HG02981 (cell line): ENCODE measurements around the gene CPNE4.

Experiments used
- ATAC-seq: cut with Tn5 transposase; IDR thresholded peaks from one replicate; pipeline ENCODE4 v1.9.1; 2021; ENCODE audit warnings: mild to moderate bottlenecking, moderate library complexity; ENCODE audit not compliant: unreplicated experiment

The CPNE4 gene

DNA sequence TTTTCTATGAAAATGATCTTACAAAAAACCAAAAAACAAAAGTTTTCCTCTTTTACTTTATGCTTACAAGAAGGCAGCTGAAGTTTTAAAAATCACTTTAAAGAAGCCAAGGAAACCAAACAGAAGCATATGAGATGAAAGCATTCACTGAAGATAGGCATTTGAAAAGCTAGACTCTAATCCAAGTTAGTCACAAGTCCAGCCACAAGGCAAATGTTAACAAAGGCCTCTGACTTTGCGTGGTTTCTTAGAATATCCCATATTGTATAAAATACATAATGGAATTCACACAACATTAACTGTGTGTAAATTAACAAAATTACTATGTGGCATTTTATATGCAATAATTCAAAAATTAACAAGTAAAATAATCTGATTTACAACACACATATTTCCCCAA lies 549.7 kb downstream of the CPNE4 start:
- no peak for ATAC-seq

DNA sequence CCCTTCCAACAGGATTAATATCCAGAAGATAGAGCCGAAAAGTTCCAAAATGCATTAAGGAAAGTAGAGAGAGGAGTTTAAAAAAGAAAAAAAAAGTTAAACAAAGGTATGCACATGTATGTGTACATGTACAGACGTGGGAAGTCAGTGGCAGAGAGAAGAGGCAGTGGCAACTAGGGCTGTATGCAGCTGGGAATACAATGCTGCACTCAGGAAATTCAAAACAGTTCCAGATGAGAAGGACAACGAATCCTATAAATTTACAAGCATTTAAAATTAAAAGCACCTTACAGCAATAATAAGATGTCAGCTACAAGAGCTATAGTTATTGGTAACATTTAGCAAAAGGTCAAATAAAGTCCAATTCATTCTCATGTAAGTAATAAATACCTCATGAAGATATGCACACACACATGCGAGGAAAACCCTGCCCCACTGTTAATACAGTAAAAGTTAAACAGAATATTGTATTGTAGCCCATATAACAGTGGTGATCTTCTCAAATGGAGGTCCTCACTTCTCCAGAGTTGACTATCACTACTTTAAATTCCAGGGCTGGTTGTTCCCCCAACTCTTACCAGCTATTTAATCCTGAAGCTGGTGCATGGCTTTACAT lies 550.2 kb downstream of the CPNE4 start:
- no peak for ATAC-seq
